CD4-positive, alpha-beta T cell (primary cell): ENCODE data around the gene GAS2L1. TPM values are rescaled to one million over a fixed set of nuclear protein-coding genes. Genes with fewer than 3 reads are reported as not detected.

ENCODE experiments used
- ATAC-seq: fragments of 200-7000 bp; cut with Tn5 transposase; one replicate; pipeline ENCODE4 v1.10.0; 2022; ENCODE audit warnings: mild to moderate bottlenecking; ENCODE audit not compliant: poor library complexity
- CTCF ChIA-PET: fragments of 350-600 bp; sonication (Branson Sonifier 250); formaldehyde crosslinking; loops from one replicate; lab custom pipeline; 2021; ENCODE audit warnings: antibody characterized with exemption, inconsistent platforms; lab: Charles Lee
- POLR2A ChIA-PET: fragments of 350-600 bp; sonication (Branson Sonifier 250); formaldehyde crosslinking; loops from one replicate; lab custom pipeline; 2021; ENCODE audit warnings: antibody characterized with exemption, inconsistent platforms; lab: Charles Lee
- DNase-seq, 14 experiments: peaks; one replicate each; pipeline ENCODE4 v3.0.0-alpha.2; 2013 to 2020; ENCODE audit warnings: mixed read lengths in 2 of 14
- H3K27ac ChIP-seq, 2 donors: one replicate each; pipeline versions ENCODE4 v1.5.1 to v1.7.0; 2013; ENCODE audit warnings: low read length in 2 of 2, low read depth in 1 of 2, mild to moderate bottlenecking in 1 of 2
- H3K27me3 ChIP-seq, 2 experiments: 1 replicate in 1 of 2; 2 replicates in 1 of 2; pipeline versions ENCODE4 v1.6.1 to v1.7.0; 2013; ENCODE audit warnings: low read length in 2 of 2, control low read depth in 1 of 2, mild to moderate bottlenecking in 1 of 2, moderate library complexity in 1 of 2; ENCODE audit not compliant: insufficient read depth in 2 of 2, control insufficient read depth in 1 of 2
- H3K36me3 ChIP-seq: one replicate; pipeline ENCODE4 v1.6.1; 2013; ENCODE audit warnings: low read length, control low read depth; ENCODE audit not compliant: insufficient read depth
- H3K4me1 ChIP-seq: one replicate; pipeline ENCODE4 v1.6.1; 2013; ENCODE audit warnings: low read length, control low read depth; ENCODE audit not compliant: insufficient read depth
- H3K4me3 ChIP-seq: one replicate; pipeline ENCODE4 v1.5.1; 2013; ENCODE audit warnings: mild to moderate bottlenecking, low read length, moderate library complexity
- H3K9me3 ChIP-seq, 2 experiments: 1 replicate in 1 of 2; 2 replicates in 1 of 2; pipeline versions ENCODE4 v1.6.1 to v1.7.0; 2013; ENCODE audit warnings: low read length in 2 of 2, mild to moderate bottlenecking in 2 of 2, control low read depth in 1 of 2, moderate library complexity in 1 of 2; ENCODE audit not compliant: control insufficient read depth in 1 of 2, insufficient read depth in 1 of 2
- H3K27ac Mint-ChIP-seq: one replicate; pipeline ENCODE4 v1.8.0; 2020; ENCODE audit warnings: mixed read lengths
- H3K27me3 Mint-ChIP-seq: one replicate; pipeline ENCODE4 v1.8.0; 2021; ENCODE audit warnings: mixed read lengths
- H3K36me3 Mint-ChIP-seq: one replicate; pipeline ENCODE4 v1.8.0; 2021; ENCODE audit warnings: low read depth, mixed read lengths
- H3K4me1 Mint-ChIP-seq: one replicate; pipeline ENCODE4 v1.8.0; 2021; ENCODE audit warnings: low read depth, mixed read lengths
- H3K4me3 Mint-ChIP-seq: one replicate; pipeline ENCODE4 v1.8.0; 2020; ENCODE audit warnings: mild to moderate bottlenecking, mixed read lengths
- H3K9me3 Mint-ChIP-seq: one replicate; pipeline ENCODE4 v1.8.0; 2020; ENCODE audit warnings: mixed read lengths
- intact Hi-C, 2 experiments: fragments of 100-400 bp; cut with DNase I in 1 of 2; cut with micrococcal nuclease in 1 of 2; formaldehyde crosslinking; loops; one replicate each; pipeline versions ENCODE4 v1.15.1 to v1.9.0; 2023 to 2025; cut with DNase I, micrococcal nuclease
- total RNA-seq, 174 experiments: library from RNA in 2 of 174; stranded (reverse) in 2 of 174; gene quantifications; one replicate each; pipeline ENCODE4 v1.2.3 and lab custom pipeline; 2021 to 2026
- TF ChIP-seq, protein P1 (sequence below): fragments of 200-600 bp; IDR thresholded peaks from one replicate; pipeline ENCODE4 v1.8.0; 2022; ENCODE audit warnings: antibody characterized with exemption, mild to moderate bottlenecking

The GAS2L1 gene
- total RNA-seq, 2 experiments from 2014 or later: 0.28 to 0.77 TPM

- H3K9me3 ChIP-seq: no peaks in the 10 kb centered on the region
- no peak overlapping the region for H3K27ac Mint-ChIP-seq
- intact Hi-C loops: no loop called here
- TF ChIP-seq, protein P1, sequence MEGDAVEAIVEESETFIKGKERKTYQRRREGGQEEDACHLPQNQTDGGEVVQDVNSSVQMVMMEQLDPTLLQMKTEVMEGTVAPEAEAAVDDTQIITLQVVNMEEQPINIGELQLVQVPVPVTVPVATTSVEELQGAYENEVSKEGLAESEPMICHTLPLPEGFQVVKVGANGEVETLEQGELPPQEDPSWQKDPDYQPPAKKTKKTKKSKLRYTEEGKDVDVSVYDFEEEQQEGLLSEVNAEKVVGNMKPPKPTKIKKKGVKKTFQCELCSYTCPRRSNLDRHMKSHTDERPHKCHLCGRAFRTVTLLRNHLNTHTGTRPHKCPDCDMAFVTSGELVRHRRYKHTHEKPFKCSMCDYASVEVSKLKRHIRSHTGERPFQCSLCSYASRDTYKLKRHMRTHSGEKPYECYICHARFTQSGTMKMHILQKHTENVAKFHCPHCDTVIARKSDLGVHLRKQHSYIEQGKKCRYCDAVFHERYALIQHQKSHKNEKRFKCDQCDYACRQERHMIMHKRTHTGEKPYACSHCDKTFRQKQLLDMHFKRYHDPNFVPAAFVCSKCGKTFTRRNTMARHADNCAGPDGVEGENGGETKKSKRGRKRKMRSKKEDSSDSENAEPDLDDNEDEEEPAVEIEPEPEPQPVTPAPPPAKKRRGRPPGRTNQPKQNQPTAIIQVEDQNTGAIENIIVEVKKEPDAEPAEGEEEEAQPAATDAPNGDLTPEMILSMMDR: no peak
- H3K36me3 Mint-ChIP-seq: peaks cover 73% of the 10 kb centered on the region
- no peak overlapping the region for H3K27ac ChIP-seq
- H3K36me3 ChIP-seq: peaks cover 71% of the 10 kb centered on the region
- H3K4me1 ChIP-seq: no peaks in the 10 kb centered on the region
- POLR2A ChIA-PET: no interaction called here
- H3K4me3 ChIP-seq: no peak overlapping the region
- no peaks in the 10 kb centered on the region for H3K9me3 Mint-ChIP-seq
- no peaks in the 10 kb centered on the region for H3K27me3 ChIP-seq
- CTCF ChIA-PET: no interaction called here
- no peaks in the 10 kb centered on the region for H3K27me3 Mint-ChIP-seq
- no peaks in the 10 kb centered on the region for H3K4me1 Mint-ChIP-seq
- H3K4me3 Mint-ChIP-seq: no peak overlapping the region
- ATAC-seq (no peak), DNase-seq (no peak)
Measured at GRCh38 chr22:29334148-29334547, 27.7 kb downstream of the GAS2L1 start.

- Histone ChIP-seq H3K4me1 (no peaks in the 10 kb centered on the region), H3K4me3 (no peak overlapping the region), H3K27me3 (no peaks in the 10 kb centered on the region), H3K36me3 (peaks cover 77% of the 10 kb centered on the region), H3K27ac (no peak overlapping the region), H3K9me3 (no peaks in the 10 kb centered on the region)
- DNase-seq (no peak), ATAC-seq (no peak)
- Mint-ChIP-seq H3K27ac (no peak overlapping the region), H3K36me3 (peaks cover 73% of the 10 kb centered on the region), H3K4me3 (no peak overlapping the region), H3K27me3 (no peaks in the 10 kb centered on the region), H3K9me3 (no peaks in the 10 kb centered on the region), H3K4me1 (no peaks in the 10 kb centered on the region)
- ChIA-PET POLR2A (no interaction called here), CTCF (no interaction called here)
- intact Hi-C loops: no loop called here
- TF ChIP-seq, protein P1: no peak
Measured at GRCh38 chr22:29334696-29335344, 28.4 kb downstream of the GAS2L1 start.

DNA sequence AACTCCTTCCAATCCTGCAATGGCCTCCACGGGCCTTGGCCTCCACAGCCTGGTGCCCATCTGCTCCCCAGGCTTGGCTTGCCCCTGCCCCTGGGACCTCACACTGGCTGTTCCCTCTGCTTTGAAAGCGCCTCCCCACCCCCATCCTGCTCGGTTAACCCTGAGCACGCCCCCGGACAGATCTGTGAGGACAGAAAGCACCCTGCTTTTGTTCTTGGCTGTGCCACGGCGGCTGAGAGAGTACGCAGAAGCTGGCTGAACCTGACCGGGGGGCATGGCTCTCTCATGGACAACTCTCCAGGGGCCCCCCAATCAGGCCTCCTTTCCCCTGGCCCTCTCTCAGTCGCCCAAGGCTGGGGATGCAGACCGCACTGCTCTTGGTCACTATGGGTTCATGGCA, 29.2 kb downstream of the GAS2L1 start:
- Histone ChIP-seq H3K27me3 (no peaks in the 10 kb centered on the region), H3K36me3 (peaks cover 80% of the 10 kb centered on the region), H3K4me1 (no peaks in the 10 kb centered on the region), H3K27ac (no peak overlapping the region), H3K9me3 (no peaks in the 10 kb centered on the region), H3K4me3 (no peak overlapping the region)
- Mint-ChIP-seq H3K9me3 (no peaks in the 10 kb centered on the region), H3K27ac (no peak overlapping the region), H3K27me3 (no peaks in the 10 kb centered on the region), H3K4me3 (no peak overlapping the region), H3K4me1 (no peaks in the 10 kb centered on the region), H3K36me3 (peaks cover 78% of the 10 kb centered on the region)
- DNase-seq (no peak), ATAC-seq (no peak)
- intact Hi-C loops: no loop called here
- CTCF ChIA-PET: no interaction called here
- POLR2A ChIA-PET: no interaction called here
- TF ChIP-seq, protein P1: no peak
